Neural crest cell (in vitro differentiated cells): ENCODE data around the gene TSPAN1. TPM values are rescaled to one million over a fixed set of nuclear protein-coding genes. Genes with fewer than 3 reads are reported as not detected.

ENCODE experiments used
- DNase-seq: peaks from one replicate; pipeline ENCODE4 v3.0.0; 2021; ENCODE audit warnings: low read depth, mixed read lengths, low spot score
- H3K27ac Mint-ChIP-seq: one replicate; pipeline ENCODE4 v1.8.0; 2021; ENCODE audit warnings: mild to moderate bottlenecking, mixed read lengths; ENCODE audit not compliant: unreplicated experiment
- H3K27me3 Mint-ChIP-seq: 2 replicates; pipeline ENCODE4 v1.8.0; 2021; ENCODE audit warnings: low read depth, mild to moderate bottlenecking, mixed read lengths
- H3K36me3 Mint-ChIP-seq: 2 replicates; pipeline ENCODE4 v1.8.0; 2021; ENCODE audit warnings: low read depth, mild to moderate bottlenecking, mixed read lengths
- H3K4me1 Mint-ChIP-seq: 2 replicates; pipeline ENCODE4 v1.8.0; 2021; ENCODE audit warnings: mixed read lengths
- H3K4me3 Mint-ChIP-seq: one replicate; pipeline ENCODE4 v1.8.0; 2021; ENCODE audit warnings: mild to moderate bottlenecking, mixed read lengths
- H3K9me3 Mint-ChIP-seq: 2 replicates; pipeline ENCODE4 v1.8.0; 2021; ENCODE audit warnings: mixed read lengths
- total RNA-seq: library from RNA; stranded (reverse); gene quantifications from 2 replicates; pipeline ENCODE4 v1.2.1, GENCODE V29; 2021
- TF ChIP-seq, protein P1 (sequence below): fragments of 200-600 bp; sonication (generic); conservative IDR thresholded peaks from 2 replicates; pipeline ENCODE4 v1.5.0; 2021; ENCODE audit warnings: antibody characterized with exemption, mild to moderate bottlenecking

TSPAN1 gene
- total RNA-seq, 1 donor from 2014 or later, result not detected

DNA sequence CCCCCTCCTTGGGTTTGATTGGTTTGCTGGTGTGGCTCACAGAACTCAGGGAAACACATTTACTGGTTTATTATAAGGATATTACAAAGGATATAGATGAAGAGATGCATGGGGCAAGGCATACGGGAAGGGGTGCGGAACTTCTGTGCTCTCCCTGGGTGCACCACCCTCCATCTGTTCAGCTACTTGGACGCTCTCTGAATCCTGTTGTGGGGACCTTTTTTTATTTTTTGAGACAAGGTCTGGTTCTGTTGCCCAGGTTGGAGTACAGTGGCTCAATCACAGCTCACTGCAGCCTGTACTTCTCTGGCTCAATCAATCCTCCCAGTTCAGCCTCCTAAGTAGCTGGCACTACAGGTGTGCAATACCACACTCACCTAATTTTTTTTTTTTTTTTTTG, 35.7 kb downstream of the TSPAN1 start:
- no peak for DNase-seq
- TF ChIP-seq, protein P1, sequence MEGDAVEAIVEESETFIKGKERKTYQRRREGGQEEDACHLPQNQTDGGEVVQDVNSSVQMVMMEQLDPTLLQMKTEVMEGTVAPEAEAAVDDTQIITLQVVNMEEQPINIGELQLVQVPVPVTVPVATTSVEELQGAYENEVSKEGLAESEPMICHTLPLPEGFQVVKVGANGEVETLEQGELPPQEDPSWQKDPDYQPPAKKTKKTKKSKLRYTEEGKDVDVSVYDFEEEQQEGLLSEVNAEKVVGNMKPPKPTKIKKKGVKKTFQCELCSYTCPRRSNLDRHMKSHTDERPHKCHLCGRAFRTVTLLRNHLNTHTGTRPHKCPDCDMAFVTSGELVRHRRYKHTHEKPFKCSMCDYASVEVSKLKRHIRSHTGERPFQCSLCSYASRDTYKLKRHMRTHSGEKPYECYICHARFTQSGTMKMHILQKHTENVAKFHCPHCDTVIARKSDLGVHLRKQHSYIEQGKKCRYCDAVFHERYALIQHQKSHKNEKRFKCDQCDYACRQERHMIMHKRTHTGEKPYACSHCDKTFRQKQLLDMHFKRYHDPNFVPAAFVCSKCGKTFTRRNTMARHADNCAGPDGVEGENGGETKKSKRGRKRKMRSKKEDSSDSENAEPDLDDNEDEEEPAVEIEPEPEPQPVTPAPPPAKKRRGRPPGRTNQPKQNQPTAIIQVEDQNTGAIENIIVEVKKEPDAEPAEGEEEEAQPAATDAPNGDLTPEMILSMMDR, result no peak
- no peak overlapping the region for H3K4me3 Mint-ChIP-seq
- H3K36me3 Mint-ChIP-seq, result peaks cover 3% of the 10 kb centered on the region
- H3K27ac Mint-ChIP-seq, result no peak overlapping the region
- peaks cover 24% of the 10 kb centered on the region for H3K4me1 Mint-ChIP-seq
- peaks cover 3% of the 10 kb centered on the region for H3K9me3 Mint-ChIP-seq
- no peaks in the 10 kb centered on the region for H3K27me3 Mint-ChIP-seq

GRCh38 chr1:46211051-46211450, 36.2 kb downstream of the TSPAN1 start:
- H3K27me3 Mint-ChIP-seq, result no peaks in the 10 kb centered on the region
- TF ChIP-seq, protein P1, result no peak

DNA sequence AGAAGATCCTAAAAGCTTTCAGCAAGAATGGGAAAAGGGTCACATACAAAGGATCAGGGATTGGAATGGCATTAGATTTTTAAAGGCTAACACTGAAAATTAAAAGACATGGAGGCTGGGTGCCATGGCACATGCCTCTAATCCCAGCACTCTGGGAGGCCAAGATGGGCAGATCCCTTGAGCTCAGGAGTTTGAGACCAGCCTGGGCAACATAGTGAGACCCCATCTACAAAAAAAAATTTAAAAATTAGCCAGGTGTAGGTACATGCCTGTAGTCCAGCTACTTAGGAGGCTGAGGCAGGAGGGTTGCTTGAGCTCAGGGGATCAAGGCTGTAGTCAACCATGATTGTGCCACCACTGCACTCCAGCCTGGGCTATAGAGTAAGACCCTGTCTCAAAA, 40.6 kb downstream of the TSPAN1 start:
- Mint-ChIP-seq H3K36me3 (peaks cover 7% of the 10 kb centered on the region), H3K4me1 (peaks cover 12% of the 10 kb centered on the region), H3K4me3 (no peak overlapping the region), H3K9me3 (peaks cover 3% of the 10 kb centered on the region), H3K27me3 (no peaks in the 10 kb centered on the region), H3K27ac (no peak overlapping the region)
- TF ChIP-seq, protein P1, result no peak
- no peak for DNase-seq

More at GRCh38 chr1:46211051-46211450, 36.2 kb downstream of the TSPAN1 start:
- Mint-ChIP-seq H3K4me1 (peaks cover 19% of the 10 kb centered on the region), H3K36me3 (peaks cover 3% of the 10 kb centered on the region), H3K9me3 (peaks cover 3% of the 10 kb centered on the region), H3K4me3 (no peak overlapping the region), H3K27ac (no peak overlapping the region)
- no peak for DNase-seq

GRCh38 chr1:46218443-46218842, 43.6 kb downstream of the TSPAN1 start:
- no peak for DNase-seq
- peaks cover 3% of the 10 kb centered on the region for H3K9me3 Mint-ChIP-seq
- H3K4me1 Mint-ChIP-seq, result peaks cover 40% of the 10 kb centered on the region
- no peak overlapping the region for H3K4me3 Mint-ChIP-seq
- TF ChIP-seq, protein P1, result no peak
- peaks cover 7% of the 10 kb centered on the region for H3K36me3 Mint-ChIP-seq
- no peak overlapping the region for H3K27ac Mint-ChIP-seq
- H3K27me3 Mint-ChIP-seq, result no peaks in the 10 kb centered on the region

GRCh38 chr1:46219551-46220520, 44.9 kb downstream of the TSPAN1 start:
- TF ChIP-seq, protein P1, result no peak
- peaks cover 3% of the 10 kb centered on the region for H3K9me3 Mint-ChIP-seq
- H3K36me3 Mint-ChIP-seq, result peaks cover 7% of the 10 kb centered on the region
- DNase-seq, result no peak
- H3K27me3 Mint-ChIP-seq, result no peaks in the 10 kb centered on the region
- H3K4me1 Mint-ChIP-seq, result peaks cover 49% of the 10 kb centered on the region
- peak overlapping the region; percentile 44 for H3K27ac Mint-ChIP-seq
- H3K4me3 Mint-ChIP-seq, result no peak overlapping the region
